Duodenal mucosa (tissue), 2 donors: Measurements from ENCODE around the gene BTF3L4.
"Not testable (repeated sequence)": the region's sequence is repeated elsewhere in the genome, so short reads cannot be mapped to it uniquely, and the experiment has no call there.

Experiments used
- H3K27ac ChIP-seq: one replicate; pipeline ENCODE4 v1.7.0; 2013; ENCODE audit warnings: low read depth, low read length
- H3K27me3 ChIP-seq, 2 donors: one replicate each; pipeline ENCODE4 v1.7.0; 2013; ENCODE audit warnings: low read length in 2 of 2, control low read depth in 1 of 2; ENCODE audit not compliant: insufficient read depth in 2 of 2, control insufficient read depth in 1 of 2
- H3K36me3 ChIP-seq, 2 donors: one replicate each; pipeline ENCODE4 v1.7.0; 2013; ENCODE audit warnings: low read length in 2 of 2, control low read depth in 1 of 2; ENCODE audit not compliant: insufficient read depth in 2 of 2, control insufficient read depth in 1 of 2
- H3K4me1 ChIP-seq, 2 donors: one replicate each; pipeline ENCODE4 v1.7.0; 2013; ENCODE audit warnings: low read length in 2 of 2, control low read depth in 1 of 2; ENCODE audit not compliant: insufficient read depth in 2 of 2, control insufficient read depth in 1 of 2
- H3K4me3 ChIP-seq, 2 donors: one replicate each; pipeline ENCODE4 v1.7.0; 2013; ENCODE audit warnings: low read length in 2 of 2, low read depth in 1 of 2
- H3K9ac ChIP-seq, 2 donors: one replicate each; pipeline ENCODE4 v1.7.0; 2013; ENCODE audit warnings: low read length in 2 of 2, low read depth in 1 of 2
- H3K9me3 ChIP-seq, 2 donors: one replicate each; pipeline ENCODE4 v1.7.0; 2013; ENCODE audit warnings: low read length in 2 of 2, control low read depth in 1 of 2; ENCODE audit not compliant: control insufficient read depth in 1 of 2

Gene BTF3L4

GRCh38 chr1:52072291-52072690, 16.2 kb downstream of the BTF3L4 start:
- Histone ChIP-seq H3K27me3 (no peaks in the 10 kb centered on the region), H3K9ac (no peak overlapping the region), H3K4me1 (peaks cover 7 to 10% of the 10 kb centered on the region in 2 donors), H3K4me3 (no peak overlapping the region), H3K9me3 (no peaks in the 10 kb centered on the region), H3K27ac (no peak overlapping the region), H3K36me3 (peaks cover 6 to 17% of the 10 kb centered on the region in 2 donors)

GRCh38 chr1:52077277-52077676, 21.2 kb downstream of the BTF3L4 start:
- not testable (repeated sequence) for H3K27ac ChIP-seq, H3K9ac ChIP-seq, H3K27me3 ChIP-seq, H3K9me3 ChIP-seq, H3K4me3 ChIP-seq, H3K4me1 ChIP-seq
- peaks cover 5 to 19% of the 10 kb centered on the region in 2 donors for H3K36me3 ChIP-seq

GRCh38 chr1:52080014-52080415, 23.9 kb downstream of the BTF3L4 start:
- H3K9me3 ChIP-seq, result no peaks in the 10 kb centered on the region
- no peaks in the 10 kb centered on the region for H3K27me3 ChIP-seq
- H3K27ac ChIP-seq, result no peak overlapping the region
- H3K4me1 ChIP-seq, result peaks cover 0 to 7% of the 10 kb centered on the region in 2 donors
- no peak overlapping the region for H3K9ac ChIP-seq
- peaks cover 5 to 26% of the 10 kb centered on the region in 2 donors for H3K36me3 ChIP-seq
- no peak overlapping the region for H3K4me3 ChIP-seq

- not testable (repeated sequence) for H3K27ac ChIP-seq, H3K9ac ChIP-seq, H3K9me3 ChIP-seq, H3K27me3 ChIP-seq, H3K4me3 ChIP-seq, H3K4me1 ChIP-seq
- peaks cover 4 to 33% of the 10 kb centered on the region in 2 donors for H3K36me3 ChIP-seq
Measured at GRCh38 chr1:52087892-52088291, 31.8 kb downstream of the BTF3L4 start.

GRCh38 chr1:52094300-52094699, 38.2 kb downstream of the BTF3L4 start:
- H3K27me3 ChIP-seq, H3K4me1 ChIP-seq, H3K27ac ChIP-seq, H3K36me3 ChIP-seq, H3K9ac ChIP-seq, H3K9me3 ChIP-seq, H3K4me3 ChIP-seq: not testable (repeated sequence)

- no peaks in the 10 kb centered on the region for H3K9me3 ChIP-seq
- no peak overlapping the region for H3K27ac ChIP-seq
- no peak overlapping the region for H3K9ac ChIP-seq
- no peak overlapping the region for H3K4me3 ChIP-seq
- peaks cover 0 to 3% of the 10 kb centered on the region in 2 donors for H3K36me3 ChIP-seq
- no peaks in the 10 kb centered on the region for H3K4me1 ChIP-seq
- H3K27me3 ChIP-seq, result no peaks in the 10 kb centered on the region
Measured at GRCh38 chr1:52096216-52096615, 40.1 kb downstream of the BTF3L4 start.

- Histone ChIP-seq H3K27ac (no peak overlapping the region), H3K36me3 (no peaks in the 10 kb centered on the region), H3K4me3 (no peak overlapping the region), H3K4me1 (no peaks in the 10 kb centered on the region), H3K9me3 (no peaks in the 10 kb centered on the region), H3K27me3 (no peaks in the 10 kb centered on the region), H3K9ac (no peak overlapping the region)
Measured at GRCh38 chr1:52098139-52098871, 42.2 kb downstream of the BTF3L4 start.

GRCh38 chr1:52102336-52103013, 46.4 kb downstream of the BTF3L4 start:
- no peaks in the 10 kb centered on the region for H3K4me1 ChIP-seq
- no peak overlapping the region for H3K27ac ChIP-seq
- no peaks in the 10 kb centered on the region for H3K27me3 ChIP-seq
- no peak overlapping the region for H3K4me3 ChIP-seq
- H3K9ac ChIP-seq, result no peak overlapping the region
- no peaks in the 10 kb centered on the region for H3K9me3 ChIP-seq
- no peaks in the 10 kb centered on the region for H3K36me3 ChIP-seq

GRCh38 chr1:52111492-52111891, 55.4 kb downstream of the BTF3L4 start:
- Histone ChIP-seq H3K4me3 (no peak overlapping the region), H3K27ac (no peak overlapping the region), H3K9ac (no peak overlapping the region), H3K4me1 (no peaks in the 10 kb centered on the region), H3K9me3 (no peaks in the 10 kb centered on the region), H3K27me3 (no peaks in the 10 kb centered on the region), H3K36me3 (no peaks in the 10 kb centered on the region)

- Histone ChIP-seq H3K9ac (no peak overlapping the region), H3K36me3 (no peaks in the 10 kb centered on the region), H3K27me3 (no peaks in the 10 kb centered on the region), H3K9me3 (no peaks in the 10 kb centered on the region), H3K27ac (no peak overlapping the region), H3K4me1 (no peaks in the 10 kb centered on the region), H3K4me3 (no peak overlapping the region)
Measured at GRCh38 chr1:52112489-52112888, 56.4 kb downstream of the BTF3L4 start.
